Liver (tissue), 9 donors: ENCODE results near the gene EIF4H. TPM values are rescaled to one million over a fixed set of nuclear protein-coding genes. Genes with fewer than 3 reads are reported as not detected.

Experiments
- DNase-seq: peaks from one replicate; pipeline ENCODE4 v3.0.0-alpha.2; 2017; ENCODE audit warnings: low spot score
- H3K27ac ChIP-seq, 2 donors: one replicate each; pipeline ENCODE4 v1.7.0; 2013; ENCODE audit warnings: inconsistent platforms in 2 of 2, low read length in 2 of 2, control low read depth in 1 of 2, low read depth in 1 of 2, mild to moderate bottlenecking in 1 of 2
- H3K27me3 ChIP-seq, 4 donors: one replicate each; pipeline versions ENCODE4 v1.6.1 to v1.7.0; 2013; ENCODE audit warnings: low read length in 3 of 4, inconsistent platforms in 1 of 4, mild to moderate bottlenecking in 1 of 4, moderate library complexity in 1 of 4; ENCODE audit not compliant: control insufficient read depth in 4 of 4, insufficient read depth in 4 of 4
- H3K36me3 ChIP-seq, 4 donors: one replicate each; pipeline versions ENCODE4 v1.6.1 to v1.7.0; 2013; ENCODE audit warnings: low read length in 3 of 4, mild to moderate bottlenecking in 3 of 4, low read depth in 1 of 4, moderate library complexity in 1 of 4; ENCODE audit not compliant: control insufficient read depth in 4 of 4, insufficient read depth in 3 of 4
- H3K4me1 ChIP-seq, 4 donors: one replicate each; pipeline versions ENCODE4 v1.6.1 to v1.7.0; 2013; ENCODE audit warnings: low read length in 3 of 4, mild to moderate bottlenecking in 3 of 4, moderate library complexity in 1 of 4; ENCODE audit not compliant: control insufficient read depth in 4 of 4, insufficient read depth in 4 of 4
- H3K4me3 ChIP-seq, 3 donors: one replicate each; pipeline versions ENCODE4 v1.6.1 to v1.7.0; 2013; ENCODE audit warnings: low read length in 3 of 3, control low read depth in 1 of 3, low read depth in 1 of 3, mild to moderate bottlenecking in 1 of 3
- H3K9ac ChIP-seq, 2 donors: one replicate each; pipeline ENCODE4 v1.7.0; 2013; ENCODE audit warnings: low read length in 2 of 2, mild to moderate bottlenecking in 2 of 2, moderate library complexity in 2 of 2, control low read depth in 1 of 2, low read depth in 1 of 2
- H3K9me3 ChIP-seq, 4 donors: one replicate each; pipeline versions ENCODE4 v1.6.1 to v1.7.0; 2013; ENCODE audit warnings: low read length in 3 of 4; ENCODE audit not compliant: control insufficient read depth in 4 of 4
- EGR1 ChIP-seq, 2 donors: IDR thresholded peaks; 2 replicates each; pipeline ENCODE4 v1.6.1; 2016 to 2018; ENCODE audit warnings: antibody characterized with exemption in 2 of 2, low read depth in 2 of 2
- FOXA1 ChIP-seq: IDR thresholded peaks from 2 replicates; pipeline ENCODE4 v1.6.1; 2016; ENCODE audit warnings: antibody characterized with exemption
- FOXA2 ChIP-seq: IDR thresholded peaks from 2 replicates; pipeline ENCODE4 v1.6.1; 2016; ENCODE audit warnings: antibody characterized with exemption
- MAX ChIP-seq: IDR thresholded peaks from 2 replicates; pipeline ENCODE4 v1.6.1; 2016; ENCODE audit warnings: antibody characterized with exemption
- NR2F2 ChIP-seq: IDR thresholded peaks from 2 replicates; pipeline ENCODE4 v1.6.1; 2016; ENCODE audit warnings: antibody characterized with exemption
- RAD21 ChIP-seq, 2 donors: IDR thresholded peaks; 2 replicates each; pipeline ENCODE4 v1.6.1; 2016; ENCODE audit warnings: antibody characterized with exemption in 2 of 2, mild to moderate bottlenecking in 2 of 2
- RXRA ChIP-seq, 2 donors: IDR thresholded peaks; 2 replicates each; pipeline ENCODE4 v1.6.1; 2017 to 2018; ENCODE audit warnings: antibody characterized with exemption in 2 of 2, mild to moderate bottlenecking in 1 of 2
- SP1 ChIP-seq: IDR thresholded peaks from 2 replicates; pipeline ENCODE4 v1.6.1; 2018; ENCODE audit warnings: antibody characterized with exemption, mild to moderate bottlenecking
- TAF1 ChIP-seq: conservative IDR thresholded peaks from 2 replicates; pipeline ENCODE4 v1.6.1; 2016; ENCODE audit warnings: antibody characterized with exemption, mild to moderate bottlenecking
- ZBTB33 ChIP-seq: IDR thresholded peaks from 2 replicates; pipeline ENCODE4 v1.6.1; 2016; ENCODE audit warnings: antibody characterized with exemption
- WGBS: extraction: QIAGEN DNeasy Blood & Tissue Kit; methylation state at CpG from one replicate; pipeline ENCODE4 v1.1.7; 2013; 5-methylcytosine and 5-hydroxymethylcytosine counted together
- polyA plus RNA-seq, 2 donors: library from polyadenylated mRNA; stranded (reverse) in 1 of 2; unstranded in 1 of 2; fragments of 200-250 nt in 1 of 2; fragments of >200 nt in 1 of 2; fragmentation: Nextera tagmentation in 1 of 2; extraction: Ambion mirVana in 1 of 2; gene quantifications; one replicate each; pipeline versions ENCODE4 v1.2.1 to v1.2.3, GENCODE V29; 2013 to 2015
- total RNA-seq, 2 donors: library from RNA; depleted of rRNA; stranded (reverse); fragments of >200 nt; gene quantifications; one replicate each; pipeline ENCODE4 v1.2.3, GENCODE V29; 2014
- TF ChIP-seq, protein P1 (sequence below): fragments of 150-350 bp; IDR thresholded peaks from 2 replicates; pipeline ENCODE4 v1.5.1; 2017; ENCODE audit warnings: improper control_type of control experiment, low read depth, low read length; ENCODE audit not compliant: missing input control
- TF ChIP-seq, protein P2 (sequence below): IDR thresholded peaks from 2 replicates; pipeline ENCODE4 v1.6.1; 2016; ENCODE audit warnings: antibody characterized with exemption
- donor health status: healthy.
- donor health status: healthy.
- donor health status: healthy.
- donor health status: healthy.
- donor health status: healthy.

The EIF4H gene
- total and polyA plus RNA-seq, 4 donors = 81.6 to 166 (median 152) TPM

DNA sequence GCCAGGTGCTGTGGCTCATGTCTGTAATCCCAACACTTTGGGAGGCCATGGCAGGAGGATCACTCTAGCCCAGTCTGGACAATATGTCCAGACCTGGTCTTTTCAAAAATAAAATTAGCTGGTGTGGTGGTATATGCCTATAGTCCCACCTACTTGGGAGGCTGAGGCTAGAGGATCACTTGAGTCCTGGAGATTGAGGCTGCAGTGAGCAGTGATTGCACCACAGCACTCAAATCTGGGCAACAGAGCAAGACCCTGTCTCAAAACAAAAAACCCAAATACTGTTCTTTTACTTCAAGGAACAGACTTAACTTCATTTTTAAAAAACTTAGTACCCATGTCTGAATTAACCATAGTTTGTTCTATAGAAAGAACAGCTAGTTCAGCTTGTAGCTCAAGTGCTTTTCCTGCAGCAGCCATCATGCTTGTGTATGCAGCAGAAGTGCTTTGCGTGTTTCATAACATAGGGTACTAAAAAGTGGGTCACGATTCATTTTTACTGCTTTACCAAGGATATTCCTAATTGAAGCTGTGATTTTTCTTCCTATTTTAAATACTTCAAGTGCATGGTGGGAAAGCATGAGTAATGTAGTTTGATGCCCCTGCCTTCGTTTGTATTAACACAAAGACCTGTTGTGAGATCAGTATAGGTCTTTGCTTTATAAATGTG, 5.9 kb downstream of the EIF4H start (continued):
- TF ChIP-seq ZBTB33 (no peak), MAX (no peak)

GRCh38 chr7:74180866-74181265, 6.7 kb downstream of the EIF4H start:
- H3K4me1 ChIP-seq = peaks cover 20 to 79% (median 57%) of the 10 kb centered on the region in 4 donors
- no peak for DNase-seq
- peaks cover 2 to 11% (median 5%) of the 10 kb centered on the region in 4 donors for H3K36me3 ChIP-seq
- no peak overlapping the region for H3K9ac ChIP-seq
- no peak overlapping the region for H3K27ac ChIP-seq
- H3K27me3 ChIP-seq = no peaks in the 10 kb centered on the region
- 77% methylated on average over 1 of the region's 1 CpG for WGBS
- no peak overlapping the region for H3K4me3 ChIP-seq
- TF ChIP-seq FOXA2 (no peak), TAF1 (no peak), FOXA1 (no peak), RAD21 (IDR thresholded peaks at IDR 0.05) (no peak), RXRA (IDR thresholded peaks at IDR 0.05) (no peak)
- TF ChIP-seq, protein P1, sequence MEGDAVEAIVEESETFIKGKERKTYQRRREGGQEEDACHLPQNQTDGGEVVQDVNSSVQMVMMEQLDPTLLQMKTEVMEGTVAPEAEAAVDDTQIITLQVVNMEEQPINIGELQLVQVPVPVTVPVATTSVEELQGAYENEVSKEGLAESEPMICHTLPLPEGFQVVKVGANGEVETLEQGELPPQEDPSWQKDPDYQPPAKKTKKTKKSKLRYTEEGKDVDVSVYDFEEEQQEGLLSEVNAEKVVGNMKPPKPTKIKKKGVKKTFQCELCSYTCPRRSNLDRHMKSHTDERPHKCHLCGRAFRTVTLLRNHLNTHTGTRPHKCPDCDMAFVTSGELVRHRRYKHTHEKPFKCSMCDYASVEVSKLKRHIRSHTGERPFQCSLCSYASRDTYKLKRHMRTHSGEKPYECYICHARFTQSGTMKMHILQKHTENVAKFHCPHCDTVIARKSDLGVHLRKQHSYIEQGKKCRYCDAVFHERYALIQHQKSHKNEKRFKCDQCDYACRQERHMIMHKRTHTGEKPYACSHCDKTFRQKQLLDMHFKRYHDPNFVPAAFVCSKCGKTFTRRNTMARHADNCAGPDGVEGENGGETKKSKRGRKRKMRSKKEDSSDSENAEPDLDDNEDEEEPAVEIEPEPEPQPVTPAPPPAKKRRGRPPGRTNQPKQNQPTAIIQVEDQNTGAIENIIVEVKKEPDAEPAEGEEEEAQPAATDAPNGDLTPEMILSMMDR = no peak
- no peaks in the 10 kb centered on the region for H3K9me3 ChIP-seq

GRCh38 chr7:74181821-74182220, 7.7 kb downstream of the EIF4H start:
- Histone ChIP-seq H3K36me3 (peaks cover 3 to 5% (median 4%) of the 10 kb centered on the region in 4 donors), H3K27ac (no peak overlapping the region), H3K9ac (no peak overlapping the region), H3K27me3 (no peaks in the 10 kb centered on the region), H3K4me1 (peaks cover 17 to 70% (median 50%) of the 10 kb centered on the region in 4 donors), H3K4me3 (no peak overlapping the region), H3K9me3 (no peaks in the 10 kb centered on the region)
- 73% methylated on average over 5 of the region's 5 CpGs for WGBS
- no peak for DNase-seq
- TF ChIP-seq EGR1 (IDR thresholded peaks at IDR 0.05; ENCODE audit: low read depth in 2 of 2) (no peak), NR2F2 (no peak), SP1 (no peak), RAD21 (IDR thresholded peaks at IDR 0.05) (no peak), RXRA (IDR thresholded peaks at IDR 0.05) (no peak), ZBTB33 (no peak), FOXA2 (no peak)
- TF ChIP-seq, protein P2, sequence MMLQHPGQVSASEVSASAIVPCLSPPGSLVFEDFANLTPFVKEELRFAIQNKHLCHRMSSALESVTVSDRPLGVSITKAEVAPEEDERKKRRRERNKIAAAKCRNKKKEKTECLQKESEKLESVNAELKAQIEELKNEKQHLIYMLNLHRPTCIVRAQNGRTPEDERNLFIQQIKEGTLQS = no peak
